Esophagus squamous epithelium (tissue), 4 donors: ENCODE data around the gene GRIP1.

ENCODE experiments used
- POLR2A ChIP-seq, 4 donors: fragments of 450-650 bp; IDR thresholded peaks; one replicate each; pipeline ENCODE4 v1.6.1; 2017; ENCODE audit warnings: antibody characterized with exemption in 4 of 4, mild to moderate bottlenecking in 4 of 4, moderate library complexity in 3 of 4
- TF ChIP-seq, protein P1 (sequence below), 6 experiments: fragments of 450-650 bp in 4 of 6; fragments of 200-600 bp in 2 of 6; sonication (generic) in 2 of 6; IDR thresholded peaks; one replicate each; pipeline ENCODE4 v1.5.1; 2016 to 2019; ENCODE audit warnings: antibody characterized with exemption in 6 of 6, mild to moderate bottlenecking in 4 of 6, moderate library complexity in 4 of 6

- TF ChIP-seq, protein P1, sequence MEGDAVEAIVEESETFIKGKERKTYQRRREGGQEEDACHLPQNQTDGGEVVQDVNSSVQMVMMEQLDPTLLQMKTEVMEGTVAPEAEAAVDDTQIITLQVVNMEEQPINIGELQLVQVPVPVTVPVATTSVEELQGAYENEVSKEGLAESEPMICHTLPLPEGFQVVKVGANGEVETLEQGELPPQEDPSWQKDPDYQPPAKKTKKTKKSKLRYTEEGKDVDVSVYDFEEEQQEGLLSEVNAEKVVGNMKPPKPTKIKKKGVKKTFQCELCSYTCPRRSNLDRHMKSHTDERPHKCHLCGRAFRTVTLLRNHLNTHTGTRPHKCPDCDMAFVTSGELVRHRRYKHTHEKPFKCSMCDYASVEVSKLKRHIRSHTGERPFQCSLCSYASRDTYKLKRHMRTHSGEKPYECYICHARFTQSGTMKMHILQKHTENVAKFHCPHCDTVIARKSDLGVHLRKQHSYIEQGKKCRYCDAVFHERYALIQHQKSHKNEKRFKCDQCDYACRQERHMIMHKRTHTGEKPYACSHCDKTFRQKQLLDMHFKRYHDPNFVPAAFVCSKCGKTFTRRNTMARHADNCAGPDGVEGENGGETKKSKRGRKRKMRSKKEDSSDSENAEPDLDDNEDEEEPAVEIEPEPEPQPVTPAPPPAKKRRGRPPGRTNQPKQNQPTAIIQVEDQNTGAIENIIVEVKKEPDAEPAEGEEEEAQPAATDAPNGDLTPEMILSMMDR (IDR thresholded peaks at IDR 0.05) = no peak
- no peak for TF ChIP-seq POLR2A (IDR thresholded peaks at IDR 0.05)
These were observed 41.0 kb upstream of the GRIP1 start for GRCh38 chr12:66719862-66720261.
